HG02870 (cell line): ENCODE measurements around the gene WDR73.

Source experiments
- ATAC-seq: cut with Tn5 transposase; IDR thresholded peaks from one replicate; pipeline ENCODE4 v1.9.1; 2021; ENCODE audit warnings: mild to moderate bottlenecking, moderate library complexity; ENCODE audit not compliant: unreplicated experiment

Gene WDR73

DNA sequence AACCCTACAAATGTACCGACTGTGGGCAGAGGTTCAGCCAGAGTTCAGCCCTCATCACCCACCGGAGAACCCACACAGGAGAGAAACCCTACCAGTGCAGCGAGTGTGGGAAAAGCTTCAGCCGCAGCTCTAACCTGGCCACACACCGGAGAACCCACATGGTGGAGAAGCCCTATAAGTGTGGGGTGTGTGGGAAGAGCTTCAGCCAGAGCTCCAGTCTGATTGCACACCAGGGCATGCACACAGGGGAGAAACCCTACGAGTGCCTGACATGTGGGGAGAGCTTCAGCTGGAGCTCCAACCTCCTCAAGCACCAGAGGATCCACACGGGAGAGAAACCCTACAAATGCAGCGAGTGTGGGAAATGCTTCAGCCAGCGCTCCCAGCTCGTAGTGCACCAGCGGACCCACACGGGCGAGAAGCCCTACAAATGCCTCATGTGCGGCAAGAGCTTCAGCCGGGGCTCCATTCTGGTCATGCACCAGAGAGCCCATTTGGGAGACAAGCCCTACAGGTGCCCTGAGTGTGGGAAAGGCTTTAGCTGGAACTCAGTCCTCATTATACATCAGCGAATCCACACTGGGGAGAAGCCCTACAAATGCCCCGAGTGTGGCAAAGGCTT, 32.6 kb downstream of the WDR73 start:
- no peak for ATAC-seq

DNA sequence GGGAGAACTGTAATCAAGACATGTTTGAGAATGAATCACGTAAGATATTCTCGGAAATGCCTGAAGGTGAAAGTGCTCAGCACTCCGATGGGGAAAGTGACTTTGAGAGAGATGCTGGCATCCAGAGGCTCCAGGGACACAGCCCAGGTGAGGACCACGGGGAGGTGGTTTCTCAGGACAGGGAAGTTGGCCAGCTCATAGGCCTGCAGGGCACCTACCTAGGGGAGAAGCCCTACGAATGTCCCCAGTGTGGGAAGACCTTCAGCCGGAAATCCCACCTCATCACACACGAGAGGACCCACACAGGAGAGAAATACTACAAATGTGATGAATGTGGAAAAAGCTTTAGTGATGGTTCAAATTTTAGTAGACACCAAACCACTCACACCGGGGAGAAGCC, 33.5 kb downstream of the WDR73 start:
- no peak for ATAC-seq

DNA sequence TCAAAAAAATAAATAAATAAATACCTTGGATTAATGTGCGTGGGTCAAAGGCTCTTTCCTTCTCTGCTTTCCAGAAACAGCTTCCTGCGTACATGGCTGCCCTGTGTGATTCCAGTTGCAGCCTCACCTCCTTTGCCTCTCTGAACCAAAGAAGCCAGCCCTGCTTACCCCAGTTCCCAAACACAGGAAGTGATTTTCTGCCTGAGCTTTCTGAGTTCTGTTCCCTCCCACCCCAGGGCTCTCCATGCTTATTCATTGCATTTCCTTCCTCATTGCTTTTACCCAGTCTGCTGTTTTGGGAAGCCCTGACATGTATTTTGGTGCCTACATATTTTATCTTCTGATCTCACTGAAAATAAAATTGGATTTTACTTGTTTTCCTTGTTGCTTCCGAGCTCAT, 37.8 kb downstream of the WDR73 start:
- ATAC-seq = no peak

GRCh38 chr15:84611631-84612030, 42.5 kb downstream of the WDR73 start:
- no peak for ATAC-seq

- ATAC-seq = no peak
Measured at GRCh38 chr15:84609818-84610525, 44.1 kb downstream of the WDR73 start.

DNA sequence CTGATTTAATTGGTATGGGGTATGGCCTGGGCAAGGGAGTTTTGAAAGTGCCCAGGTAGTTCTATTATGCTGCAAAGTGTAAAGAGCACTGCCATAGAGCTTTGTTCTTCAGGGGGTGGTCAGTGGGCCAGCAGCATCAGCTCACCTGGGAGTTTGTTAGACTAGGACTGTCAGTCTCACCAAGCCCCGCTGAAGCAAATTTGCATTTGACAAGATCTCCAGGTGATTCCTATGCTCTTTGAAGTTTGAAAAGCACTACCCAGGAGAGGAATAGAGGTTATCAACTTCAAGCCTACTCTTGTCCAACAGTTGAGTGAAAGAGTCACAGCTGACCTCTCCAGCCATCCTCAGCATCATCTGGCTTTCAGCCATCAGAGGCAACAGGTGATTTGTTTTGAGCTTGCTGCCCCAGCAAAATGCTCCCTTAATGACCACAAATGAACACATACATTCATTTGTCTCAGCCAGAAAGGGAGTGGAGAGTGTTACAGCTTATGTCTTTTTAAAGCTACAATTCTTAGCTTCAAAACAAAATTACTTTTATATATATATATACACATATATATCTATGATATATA, 45.3 kb downstream of the WDR73 start:
- no peak for ATAC-seq

- ATAC-seq = no peak
Measured at GRCh38 chr15:84606653-84607120, 47.4 kb downstream of the WDR73 start.

GRCh38 chr15:84605554-84605882, 48.6 kb downstream of the WDR73 start:
- no peak for ATAC-seq

- no peak for ATAC-seq
Measured at GRCh38 chr15:84604826-84605553, 49.1 kb downstream of the WDR73 start.

DNA sequence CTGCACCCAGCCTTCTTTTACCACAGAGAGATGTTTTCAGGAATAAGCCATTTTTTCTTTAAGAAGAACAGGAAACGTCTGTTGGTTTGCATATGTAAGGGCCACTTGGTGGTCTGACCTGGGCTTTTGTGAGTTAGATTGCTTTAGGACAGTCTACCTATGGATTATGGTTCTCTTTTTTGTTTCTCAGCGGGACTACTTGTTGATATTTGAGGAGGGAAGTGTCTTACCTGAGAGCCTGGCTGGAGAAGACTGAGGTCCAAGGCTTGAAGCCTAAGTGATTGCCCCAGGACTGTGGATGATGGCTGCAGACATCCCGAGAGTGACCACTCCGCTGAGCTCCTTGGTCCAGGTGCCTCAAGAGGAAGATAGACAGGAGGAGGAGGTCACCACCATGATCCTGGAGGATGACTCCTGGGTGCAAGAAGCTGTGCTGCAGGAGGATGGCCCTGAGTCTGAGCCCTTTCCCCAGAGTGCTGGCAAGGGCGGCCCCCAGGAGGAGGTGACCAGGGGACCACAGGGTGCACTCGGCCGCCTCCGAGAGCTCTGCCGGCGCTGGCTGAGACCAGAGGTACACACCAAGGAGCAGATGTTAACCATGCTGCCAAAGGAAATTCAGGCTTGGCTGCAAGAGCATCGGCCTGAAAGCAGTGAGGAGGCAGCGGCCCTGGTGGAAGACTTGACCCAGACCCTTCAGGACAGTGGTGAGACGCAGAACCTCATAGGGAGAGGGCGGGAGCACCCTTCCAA, 50.3 kb downstream of the WDR73 start:
- ATAC-seq = no peak

GRCh38 chr15:84601555-84601838, 52.6 kb downstream of the WDR73 start:
- ATAC-seq = no peak

GRCh38 chr15:84600687-84601554, 53.2 kb downstream of the WDR73 start, which contains the start of gene ZSCAN2:
TSS of gene ZSCAN2 (plus strand) at chr15:84601009. CDS start at chr15:84603928, 2,919 bp downstream.
- peak; percentile 86 for ATAC-seq

DNA sequence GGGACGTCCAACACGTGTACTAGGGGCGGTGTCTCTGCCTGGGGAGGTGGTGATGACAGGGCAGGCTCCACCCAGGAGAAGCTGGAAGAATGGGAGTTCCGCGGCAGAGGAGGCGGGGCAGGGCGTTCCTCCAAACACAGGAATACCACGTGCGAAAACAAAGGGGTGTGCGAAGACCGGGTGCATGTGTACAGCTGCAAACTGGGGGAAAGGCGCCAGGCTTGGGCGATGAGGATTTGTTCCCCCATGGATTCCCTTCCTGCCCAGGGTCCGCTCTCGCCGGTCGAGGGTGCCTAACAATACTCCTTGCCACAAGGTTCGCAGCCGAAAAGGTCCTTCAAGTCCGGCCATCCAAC, 53.8 kb downstream of the WDR73 start:
- peak; percentile 5 for ATAC-seq

DNA sequence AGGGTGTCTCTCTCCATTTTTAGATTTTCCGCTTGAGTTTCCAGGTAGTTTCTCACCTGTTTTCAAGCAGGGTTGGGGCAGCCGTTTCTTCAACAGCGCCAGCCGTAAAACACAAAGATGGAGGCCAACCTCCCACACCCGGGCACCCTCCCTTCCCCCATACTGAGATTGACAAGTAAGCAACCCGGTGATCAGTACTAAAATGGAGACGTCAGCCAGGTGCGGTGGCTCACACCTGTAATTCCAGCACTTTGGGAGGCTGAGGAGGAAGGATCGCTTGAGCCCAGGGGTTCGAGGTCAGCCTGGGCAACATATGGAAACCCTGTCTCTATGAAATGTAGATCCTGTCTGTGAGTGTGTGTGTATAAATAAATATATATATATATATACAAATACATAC, 54.2 kb downstream of the WDR73 start:
- ATAC-seq = no peak

GRCh38 chr15:84598993-84599392, 55.1 kb downstream of the WDR73 start:
- no peak for ATAC-seq

DNA sequence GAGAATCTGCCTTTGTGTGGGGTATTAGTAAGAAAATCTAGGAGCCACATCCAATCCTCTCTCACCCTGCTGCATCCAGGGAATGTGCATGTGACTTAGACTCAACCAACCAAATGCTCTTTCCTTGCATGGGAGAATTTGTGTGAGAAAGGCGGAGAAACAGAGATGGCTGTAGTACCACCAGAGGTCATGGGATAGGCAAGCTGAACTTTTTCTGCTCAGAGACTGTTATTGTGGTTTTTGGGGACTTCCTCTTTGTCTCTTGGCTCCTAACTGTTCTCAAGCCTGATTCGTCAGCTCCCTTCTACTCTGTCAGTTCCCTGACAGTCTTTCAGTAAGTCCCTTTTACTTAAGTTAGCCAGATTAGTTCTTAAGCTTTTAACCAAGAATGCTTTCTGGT, 55.8 kb downstream of the WDR73 start:
- ATAC-seq = peak; percentile 46

- ATAC-seq = no peak
Measured at GRCh38 chr15:84597296-84597695, 56.8 kb downstream of the WDR73 start.

DNA sequence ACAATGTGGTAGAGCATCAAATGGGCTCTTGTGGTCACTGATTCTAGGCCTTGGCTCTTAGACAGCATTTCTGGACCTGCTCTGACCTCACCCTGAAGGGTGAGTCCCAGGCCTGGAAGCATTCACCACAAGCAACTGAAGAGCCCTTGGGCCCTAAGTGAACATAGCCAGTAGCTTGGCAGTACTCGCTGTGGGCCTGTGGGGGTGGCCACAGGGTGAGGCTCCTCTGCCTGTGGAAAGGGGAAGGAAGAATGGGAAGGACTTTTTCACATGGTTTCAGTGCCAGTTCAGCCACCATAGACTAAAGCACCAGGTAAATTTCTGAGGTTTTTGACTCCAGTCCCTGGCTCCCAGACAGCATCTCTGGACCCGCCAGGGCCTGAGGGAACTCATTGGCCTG, 58.4 kb downstream of the WDR73 start:
- ATAC-seq = no peak

GRCh38 chr15:84594617-84595290, 59.3 kb downstream of the WDR73 start:
- ATAC-seq = no peak

DNA sequence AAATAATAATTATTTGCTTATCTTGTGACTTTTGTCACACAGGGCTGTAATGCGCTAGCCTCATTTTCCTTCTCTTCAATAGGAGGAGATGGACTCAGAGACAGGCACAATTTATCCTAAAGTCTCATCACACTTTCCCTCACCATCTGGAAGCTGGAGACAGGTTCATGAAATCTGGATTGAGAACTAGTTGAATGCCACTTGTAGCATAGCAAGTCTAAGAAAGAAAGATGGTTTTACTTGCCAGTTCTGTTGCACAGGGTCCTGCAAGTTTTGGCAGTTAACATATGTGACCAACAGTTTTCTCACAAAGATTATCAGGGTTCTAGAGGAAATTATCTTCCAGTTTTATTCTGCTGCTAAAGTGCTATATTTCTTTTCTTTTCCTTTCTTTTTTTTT, 62.3 kb downstream of the WDR73 start:
- ATAC-seq = no peak
